IMR-90 (cell line): ENCODE measurements around the gene TCERG1L.

Experiments used
- CEBPB ChIP-seq: IDR thresholded peaks from 2 replicates; pipeline ENCODE4 v1.6.1; 2012; ENCODE audit warnings: low read depth, low read length, improper control_type of control experiment
- CTCF ChIP-seq: conservative IDR thresholded peaks from 2 replicates; pipeline ENCODE4 v1.5.1; 2012; ENCODE audit warnings: mild to moderate bottlenecking, low read depth, low read length, improper control_type of control experiment
- ELK1 ChIP-seq: fragments of 150-350 bp; IDR thresholded peaks from 2 replicates; pipeline ENCODE4 v1.6.1; 2016; ENCODE audit warnings: low read depth, mild to moderate bottlenecking, low read length, moderate library complexity, borderline replicate concordance
- MAFK ChIP-seq: IDR thresholded peaks from 2 replicates; pipeline ENCODE4 v1.6.1; 2012; ENCODE audit warnings: low read depth, low read length, improper control_type of control experiment
- MAZ ChIP-seq: IDR thresholded peaks from 2 replicates; pipeline ENCODE4 v1.6.1; 2012; ENCODE audit warnings: low read depth, mild to moderate bottlenecking, low read length, improper control_type of control experiment, moderate library complexity, borderline replicate concordance
- MXI1 ChIP-seq: IDR thresholded peaks from 2 replicates; pipeline ENCODE4 v1.6.1; 2012; ENCODE audit warnings: low read depth, mild to moderate bottlenecking, low read length, moderate library complexity, borderline replicate concordance
- NFE2L2 ChIP-seq: fragments of 150-350 bp; IDR thresholded peaks from 2 replicates; pipeline ENCODE4 v1.6.1; 2016; ENCODE audit warnings: low read depth, mild to moderate bottlenecking, low read length
- POLR2A ChIP-seq: IDR thresholded peaks from 2 replicates; pipeline ENCODE4 v1.6.1; 2012; ENCODE audit warnings: mild to moderate bottlenecking, low read depth, low read length
- RAD21 ChIP-seq: IDR thresholded peaks from 2 replicates; pipeline ENCODE4 v1.6.1; 2012; ENCODE audit warnings: low read length, improper control_type of control experiment
- SMC3 ChIP-seq: fragments of 150-350 bp; IDR thresholded peaks from 2 replicates; pipeline ENCODE4 v1.6.1; 2016; ENCODE audit warnings: low read depth, mild to moderate bottlenecking, antibody characterized with exemption, low read length, moderate library complexity
- USF2 ChIP-seq: fragments of 150-350 bp; IDR thresholded peaks from 2 replicates; pipeline ENCODE4 v1.6.1; 2017; ENCODE audit warnings: mild to moderate bottlenecking, antibody characterized with exemption, low read length, low read depth

- TF ChIP-seq CTCF: no peak
- TF ChIP-seq CEBPB: no peak
- no peak for TF ChIP-seq MAFK
- TF ChIP-seq POLR2A: no peak
- TF ChIP-seq NFE2L2: no peak
- TF ChIP-seq MAZ: no peak
- no peak for TF ChIP-seq USF2
- no peak for TF ChIP-seq MXI1
- TF ChIP-seq RAD21: no peak
- TF ChIP-seq ELK1: no peak
- no peak for TF ChIP-seq SMC3
Observed at GRCh38 chr10:131088619-131089018, 222.9 kb downstream of the TCERG1L start.
